GM18498 (cell line): Measurements from ENCODE around the gene NUFIP1.
"Not testable (repeated sequence)": the region's sequence is repeated elsewhere in the genome, so short reads cannot be mapped to it uniquely, and the experiment has no call there.

Experiments
- ATAC-seq: cut with Tn5 transposase; IDR thresholded peaks from one replicate; pipeline ENCODE4 v1.9.1; 2021; ENCODE audit warnings: mild to moderate bottlenecking, moderate library complexity; ENCODE audit not compliant: unreplicated experiment

Gene NUFIP1

DNA sequence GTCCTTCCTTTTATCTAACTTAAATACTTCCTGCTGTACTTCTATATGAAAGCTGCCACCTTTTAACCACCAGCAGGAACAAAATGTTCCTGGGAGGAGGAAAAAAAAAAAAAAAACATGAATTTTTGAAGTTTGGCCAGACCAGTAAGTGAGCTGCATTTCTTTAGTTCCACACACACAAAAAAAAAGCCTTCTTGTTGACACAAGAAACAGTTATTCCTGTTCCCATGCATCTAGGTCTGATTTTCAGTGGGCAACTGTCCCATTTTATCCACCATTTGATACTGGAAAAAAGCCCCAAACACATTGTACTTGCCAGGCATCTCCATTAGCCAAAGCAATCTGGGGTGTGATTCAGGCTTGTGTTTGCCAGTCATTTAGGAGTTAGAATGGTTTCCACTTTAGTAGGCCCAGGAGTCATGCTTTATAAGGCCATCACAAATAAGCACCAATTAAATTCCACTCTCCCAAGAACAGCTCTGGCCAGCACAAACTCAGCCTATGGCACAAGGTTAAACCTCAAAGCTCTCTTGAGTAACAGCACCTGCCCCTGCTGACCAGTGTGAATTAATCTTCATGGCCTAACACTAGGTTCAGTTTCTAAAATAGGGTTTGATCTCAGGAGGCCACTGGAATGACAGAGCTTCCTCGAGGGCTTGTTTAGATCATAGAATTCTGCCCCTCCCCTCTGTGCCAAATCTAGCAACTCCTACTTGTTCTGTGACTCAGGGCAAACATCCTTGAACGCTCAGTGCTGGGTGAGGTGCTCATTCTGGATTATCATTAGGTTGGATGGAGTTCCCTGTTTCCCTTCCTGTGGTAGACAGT lies 67.1 kb downstream of the NUFIP1 start:
- ATAC-seq = no peak

DNA sequence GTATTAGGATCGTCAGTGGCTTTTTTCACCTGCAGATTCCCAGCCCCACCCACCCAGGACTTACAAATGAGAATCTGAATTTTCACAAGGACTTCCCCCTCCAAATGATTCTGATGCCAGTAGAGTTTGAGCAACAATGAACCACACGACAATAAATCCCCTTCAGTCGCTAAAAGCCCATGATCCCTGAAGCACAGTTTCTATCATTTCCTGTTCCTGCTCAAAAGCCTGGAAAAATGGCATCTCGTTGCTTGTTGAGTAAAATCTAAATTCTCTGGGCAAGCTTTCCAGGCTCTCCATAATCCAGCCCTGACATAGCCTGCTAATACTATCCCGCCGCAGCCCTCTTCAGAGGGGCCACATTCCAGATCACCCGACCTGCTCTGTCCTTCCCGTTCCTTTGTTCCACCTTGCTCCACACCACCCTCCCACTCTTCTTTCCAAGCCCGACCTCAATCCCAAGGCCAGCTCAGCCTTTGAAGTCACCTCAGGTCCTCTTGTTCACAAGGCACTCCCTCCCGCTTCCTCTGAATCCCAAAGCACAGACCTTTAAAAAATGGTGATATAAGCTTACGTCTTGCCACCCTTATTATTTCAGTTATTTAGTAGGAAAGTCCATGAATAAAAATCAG lies 67.9 kb downstream of the NUFIP1 start:
- no peak for ATAC-seq

DNA sequence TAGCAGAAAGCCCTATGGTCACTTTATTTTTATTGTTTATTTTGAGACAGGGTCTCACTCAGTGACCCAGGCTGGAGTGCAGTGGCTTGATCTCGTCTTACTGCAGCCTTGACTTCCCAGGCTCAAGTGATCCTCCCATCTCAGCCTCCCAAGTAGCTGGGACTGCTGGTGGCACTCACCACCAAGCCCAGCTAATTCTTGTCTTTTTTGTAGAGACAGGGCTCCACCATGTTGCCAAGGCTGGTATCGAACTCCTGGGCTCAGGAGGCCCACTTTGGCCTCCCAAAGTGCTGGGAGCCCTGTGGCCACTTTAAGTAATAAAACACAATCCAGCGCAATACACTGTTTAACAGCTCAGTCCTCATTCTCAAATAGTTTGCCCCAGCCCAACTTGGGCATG lies 69.3 kb downstream of the NUFIP1 start:
- no peak for ATAC-seq

DNA sequence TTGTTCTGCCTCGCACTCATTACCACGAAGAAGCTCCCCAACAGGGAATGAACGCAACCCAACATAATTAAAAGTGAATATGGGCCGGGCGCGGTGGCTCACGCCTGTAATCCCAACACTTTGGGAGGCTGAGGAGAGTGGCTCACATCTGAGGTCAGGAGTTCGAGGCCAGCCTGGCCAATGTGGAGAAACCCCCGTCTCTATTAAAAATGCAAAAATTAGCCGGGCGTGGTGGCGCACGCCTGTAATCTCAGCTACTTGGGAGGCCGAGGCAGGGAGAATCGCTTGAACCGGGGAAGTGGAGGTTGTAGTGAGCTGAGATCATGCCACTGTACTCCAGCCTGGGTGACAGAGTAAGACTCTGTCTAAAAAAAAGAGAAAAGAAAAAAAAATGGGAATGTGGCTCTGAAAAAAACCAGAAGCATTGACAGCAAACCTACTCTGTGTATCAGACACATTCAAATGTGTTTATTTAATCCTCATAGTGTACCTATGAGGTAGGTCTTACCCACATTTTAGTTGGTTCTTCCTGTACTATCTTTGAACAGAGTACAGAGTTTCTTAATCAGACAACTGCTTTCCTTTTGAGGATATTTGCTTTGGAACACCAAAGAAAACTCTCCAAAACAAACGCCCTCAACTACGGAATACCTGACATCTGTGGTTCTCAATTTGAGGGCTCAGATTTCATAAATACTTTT lies 70.0 kb downstream of the NUFIP1 start:
- no peak for ATAC-seq

DNA sequence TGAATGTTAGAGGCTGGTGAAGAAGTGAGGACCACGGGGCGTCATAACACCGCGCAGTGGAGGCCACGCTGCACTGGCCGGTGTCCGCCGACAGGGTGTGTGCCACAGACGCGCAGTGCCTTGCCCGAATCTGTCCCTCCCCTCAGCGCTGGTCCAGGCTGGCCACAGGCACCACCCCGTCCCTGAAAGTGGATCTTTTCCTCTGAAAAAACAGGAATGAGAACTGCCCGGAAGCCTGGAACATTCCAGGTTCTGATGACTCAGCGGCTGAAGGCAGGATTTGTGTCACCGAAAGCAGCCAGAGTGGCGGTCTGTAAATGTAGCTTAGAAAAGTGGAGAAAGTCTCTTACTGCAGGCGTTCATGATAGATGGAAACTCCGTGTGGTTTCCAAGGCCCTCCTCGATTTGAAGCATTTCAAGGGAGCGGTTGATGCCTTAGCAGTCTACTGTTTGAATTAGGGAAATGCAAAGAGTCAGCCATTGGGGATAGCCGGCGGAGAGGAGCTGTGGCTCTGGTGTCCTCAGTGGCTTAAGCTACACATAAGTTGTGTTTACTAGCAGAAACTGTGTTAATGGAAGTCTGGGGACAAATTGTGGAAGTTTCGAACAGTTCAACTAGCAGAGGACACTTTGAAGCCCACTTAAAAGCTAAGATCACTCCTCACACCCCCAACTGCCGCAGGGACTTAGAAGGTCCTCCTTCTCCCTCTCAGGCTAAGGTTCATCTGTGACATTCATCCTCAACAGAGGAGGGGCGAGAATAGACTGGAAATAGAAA lies 70.8 kb downstream of the NUFIP1 start:
- ATAC-seq = peak; percentile 88

DNA sequence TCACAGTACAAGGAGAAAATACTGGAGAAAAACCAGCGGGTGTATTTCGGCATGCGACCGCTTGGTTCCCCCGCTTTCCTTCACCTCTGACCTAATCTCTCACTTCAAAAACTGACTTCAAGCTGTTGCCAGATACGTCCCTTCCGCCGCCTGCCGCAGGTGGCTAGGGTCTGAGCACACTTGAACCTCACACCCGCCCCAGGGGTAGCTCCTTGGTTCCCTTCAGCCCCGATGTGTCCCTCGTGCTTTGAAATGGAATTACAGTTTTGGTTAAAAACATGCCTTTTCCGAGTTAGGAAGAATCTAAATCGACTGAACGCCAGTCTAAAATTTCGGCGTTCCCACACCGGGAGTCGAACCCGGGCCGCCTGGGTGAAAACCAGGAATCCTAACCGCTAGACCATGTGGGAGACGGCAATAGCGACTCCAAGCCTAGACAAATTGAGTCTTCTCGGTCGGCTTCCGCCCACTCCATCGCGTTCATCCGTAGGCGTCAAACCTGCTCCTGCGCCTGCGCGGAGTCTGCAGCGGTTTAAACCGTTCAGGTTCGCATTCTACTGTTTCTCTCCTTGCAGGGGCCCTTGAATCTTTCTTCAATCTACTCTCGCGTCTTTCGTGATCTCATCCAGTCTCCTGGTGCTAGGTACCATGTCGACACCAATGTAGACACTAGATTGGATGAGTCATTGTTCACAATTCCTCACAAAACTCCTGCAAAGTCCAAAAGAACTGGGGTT lies 71.5 kb downstream of the NUFIP1 start:
- ATAC-seq = peak; percentile 82

DNA sequence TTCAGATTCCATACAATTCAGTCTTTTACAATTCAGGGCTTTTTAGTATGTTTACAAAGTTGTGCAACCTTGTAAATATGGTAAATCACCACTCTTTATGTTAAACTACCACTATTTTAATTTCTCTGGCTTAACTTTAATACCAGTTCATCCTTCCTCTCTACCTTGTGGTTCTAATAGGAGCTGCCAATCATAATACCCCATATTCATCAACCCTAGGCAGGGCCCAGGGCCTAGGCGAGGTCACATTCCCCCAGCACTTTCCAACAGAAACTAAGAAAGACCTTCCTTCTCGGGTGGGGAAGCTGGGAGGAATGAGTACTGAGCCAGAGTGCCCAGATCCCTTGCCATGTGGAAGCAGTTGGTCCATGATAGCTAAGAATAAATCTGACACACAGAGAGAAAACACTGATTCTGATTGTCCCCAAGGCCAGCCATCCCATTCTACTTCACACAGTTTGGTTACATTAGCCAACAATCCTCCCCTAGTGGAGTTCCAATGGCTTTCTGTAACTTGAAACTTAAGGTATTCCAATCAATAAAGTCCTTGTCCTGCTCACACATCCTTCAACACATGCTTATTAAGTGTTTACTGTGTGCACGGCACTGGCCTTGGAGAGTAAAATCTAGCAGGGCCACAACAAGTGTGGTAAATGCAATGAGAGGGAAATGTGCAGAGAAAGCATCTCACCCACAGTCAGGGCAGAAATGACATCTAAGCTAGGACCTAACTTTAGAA lies 76.8 kb downstream of the NUFIP1 start:
- no peak for ATAC-seq

DNA sequence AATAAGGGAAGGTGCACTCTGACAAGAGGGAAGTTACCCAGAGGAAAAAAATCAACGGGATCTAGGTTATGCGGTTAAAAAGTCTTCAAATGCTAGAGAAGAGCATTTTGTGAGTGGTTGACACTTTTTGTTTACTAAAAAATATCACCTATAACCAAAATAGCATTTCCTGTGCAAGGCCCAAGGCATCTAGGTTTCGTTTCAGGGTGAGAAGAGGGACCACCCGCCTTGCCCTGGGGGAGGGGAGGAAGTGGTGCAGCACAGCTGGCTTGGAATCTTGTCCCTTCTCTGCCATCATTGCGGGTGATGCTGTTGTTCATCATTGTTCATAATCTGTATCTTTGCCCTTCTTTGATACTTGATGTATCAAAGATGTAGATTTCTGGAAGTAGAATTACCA lies 80.6 kb downstream of the NUFIP1 start:
- no peak for ATAC-seq

DNA sequence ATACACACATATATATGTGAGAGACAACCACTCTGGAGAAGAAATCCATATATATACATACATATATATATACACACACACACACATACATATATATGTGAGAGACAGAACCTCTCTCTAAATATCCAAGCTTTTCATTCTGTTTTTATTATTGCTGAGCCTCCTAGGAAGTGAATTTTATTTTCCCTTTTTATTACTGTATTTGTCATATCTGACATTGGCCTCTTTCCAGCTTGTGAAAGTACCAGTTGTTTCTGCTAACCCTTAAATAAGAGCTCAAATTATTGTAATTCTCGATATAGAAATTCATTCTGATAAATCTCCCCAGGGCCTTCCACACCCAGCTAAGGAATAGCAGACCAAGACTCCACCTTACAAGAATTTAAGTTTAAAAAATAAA lies 81.0 kb downstream of the NUFIP1 start:
- no peak for ATAC-seq

DNA sequence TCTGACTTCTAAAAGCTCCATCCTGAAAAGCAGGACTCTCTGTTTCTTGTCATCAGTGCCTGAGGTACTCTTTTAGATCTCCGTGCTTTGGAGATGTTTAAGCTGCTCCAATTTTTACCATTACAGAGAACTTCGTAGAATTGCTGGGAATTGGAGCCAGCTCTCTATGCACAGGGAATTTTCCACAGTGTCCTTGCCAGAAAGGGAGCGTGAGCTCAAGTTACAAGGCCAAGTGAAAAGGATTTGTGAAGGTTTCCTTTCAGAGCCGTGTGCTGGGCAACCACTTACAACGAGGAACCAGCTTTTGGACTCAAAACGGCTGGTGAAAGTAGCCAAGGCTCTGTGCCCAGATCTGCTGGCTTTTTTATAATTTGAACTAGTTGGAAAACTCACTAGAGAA lies 82.6 kb downstream of the NUFIP1 start:
- ATAC-seq = no peak

DNA sequence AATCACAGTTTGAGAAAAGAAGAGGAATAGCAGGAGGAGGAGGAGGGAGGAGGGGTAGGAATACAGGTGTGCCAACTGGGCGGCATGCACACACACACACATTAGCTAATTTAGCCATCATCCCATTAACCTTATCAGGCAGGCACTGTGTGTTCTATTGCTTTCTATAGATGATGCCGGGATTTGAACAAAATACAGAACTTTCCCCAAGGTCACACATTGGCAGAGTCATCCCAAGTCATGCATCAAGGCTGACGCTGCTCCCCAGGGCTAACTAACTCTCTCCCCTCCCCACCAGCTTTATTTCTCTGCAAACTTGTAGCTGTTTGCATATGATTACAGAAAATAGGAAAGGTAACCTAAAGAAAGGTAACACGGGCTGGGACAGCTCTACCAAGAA lies 83.0 kb downstream of the NUFIP1 start:
- ATAC-seq = no peak

DNA sequence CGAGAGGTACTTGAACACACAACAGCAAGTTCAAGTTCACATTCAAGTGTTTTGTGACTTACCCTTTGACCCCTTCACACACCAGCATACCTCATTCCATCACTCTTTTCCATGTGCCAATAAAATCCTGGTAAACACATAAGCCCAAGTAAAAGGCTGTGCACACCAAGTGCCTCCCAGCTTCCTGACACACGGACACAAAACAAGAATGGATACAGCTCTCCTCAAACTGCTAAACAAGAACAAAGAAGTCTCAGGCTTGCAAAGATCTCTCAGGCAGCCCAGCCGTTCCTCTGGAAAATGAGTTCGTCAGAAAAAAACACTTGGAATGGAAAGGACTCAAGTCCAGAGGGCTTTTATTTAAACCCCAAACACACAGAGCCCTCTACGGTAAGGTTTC lies 83.7 kb downstream of the NUFIP1 start:
- ATAC-seq = no peak

DNA sequence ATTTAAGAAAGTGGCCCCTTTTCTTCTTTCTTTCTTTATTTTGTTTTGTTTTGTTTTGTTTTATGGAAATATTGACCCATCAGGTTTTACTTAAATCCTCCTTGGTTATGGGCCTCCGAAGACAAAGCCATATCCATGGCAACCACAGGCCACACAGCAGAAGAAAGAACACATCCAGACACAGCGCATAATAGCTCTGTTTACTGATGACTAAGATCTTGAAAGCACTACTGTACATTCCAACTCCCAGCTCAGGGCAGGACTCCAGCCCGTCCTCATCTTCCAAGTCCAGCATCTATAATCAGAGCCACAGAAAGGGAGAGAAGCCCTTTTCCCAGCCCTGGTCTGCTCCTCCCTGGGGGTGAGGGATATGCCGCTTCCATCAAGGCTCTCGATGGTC lies 84.3 kb downstream of the NUFIP1 start:
- no peak for ATAC-seq

DNA sequence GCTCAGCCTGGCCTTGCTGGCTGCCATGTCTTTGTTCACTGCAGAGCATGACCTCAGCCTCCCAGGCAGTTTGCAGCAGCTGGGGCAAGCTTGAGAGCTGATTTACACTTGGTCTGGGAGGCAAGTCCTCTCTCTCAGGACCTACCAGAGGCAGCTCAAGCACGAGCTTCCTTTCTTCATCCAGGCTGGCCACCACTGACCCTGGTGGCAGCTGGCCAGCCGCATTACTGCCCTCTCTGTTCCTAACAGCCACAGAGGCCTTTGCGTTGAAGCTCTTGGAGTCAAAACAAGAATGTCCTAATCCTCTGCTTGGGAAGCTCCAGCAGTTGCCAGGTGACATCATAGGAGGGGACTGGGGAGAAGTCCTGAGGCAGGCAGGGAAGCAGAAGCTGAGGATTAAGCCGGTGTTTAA lies 85.7 kb downstream of the NUFIP1 start:
- ATAC-seq = no peak

DNA sequence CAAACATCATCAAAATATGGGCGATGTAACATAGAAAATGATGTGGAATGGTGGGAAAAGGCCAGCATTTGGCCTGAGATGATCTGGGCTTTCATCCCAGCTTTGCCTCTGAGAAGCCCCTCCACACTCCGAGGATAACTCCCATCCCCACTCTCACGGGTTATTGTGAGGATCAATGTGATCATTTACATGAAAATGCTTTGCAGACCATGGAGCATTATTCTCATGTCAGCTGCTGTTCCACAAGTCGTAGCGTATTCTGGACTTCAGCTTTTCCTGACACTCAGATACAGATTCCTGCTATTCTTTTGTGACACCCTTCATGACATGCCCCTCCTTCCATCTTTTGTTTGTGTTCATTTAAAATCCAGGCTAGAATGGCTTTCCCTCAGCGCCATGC lies 86.5 kb downstream of the NUFIP1 start:
- no peak for ATAC-seq

DNA sequence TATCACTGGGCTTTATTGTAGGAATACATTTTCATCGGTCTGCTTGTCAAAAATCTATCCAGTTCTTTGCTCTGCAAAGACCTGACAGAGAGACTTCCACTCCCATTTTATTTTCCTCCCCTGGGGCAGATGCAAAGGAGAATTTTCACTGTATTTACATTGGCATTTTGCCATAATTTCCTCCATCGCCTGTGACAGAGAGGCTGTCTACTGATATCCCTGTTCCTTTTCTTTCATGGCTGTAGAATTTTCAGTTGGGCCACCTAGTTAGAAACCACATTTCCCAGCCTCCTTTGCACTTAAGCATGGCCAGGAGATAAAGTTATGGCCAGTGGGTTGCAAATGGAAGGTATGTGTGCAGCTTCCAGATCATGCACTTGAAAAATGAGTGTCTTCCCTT lies 89.3 kb downstream of the NUFIP1 start:
- no peak for ATAC-seq

DNA sequence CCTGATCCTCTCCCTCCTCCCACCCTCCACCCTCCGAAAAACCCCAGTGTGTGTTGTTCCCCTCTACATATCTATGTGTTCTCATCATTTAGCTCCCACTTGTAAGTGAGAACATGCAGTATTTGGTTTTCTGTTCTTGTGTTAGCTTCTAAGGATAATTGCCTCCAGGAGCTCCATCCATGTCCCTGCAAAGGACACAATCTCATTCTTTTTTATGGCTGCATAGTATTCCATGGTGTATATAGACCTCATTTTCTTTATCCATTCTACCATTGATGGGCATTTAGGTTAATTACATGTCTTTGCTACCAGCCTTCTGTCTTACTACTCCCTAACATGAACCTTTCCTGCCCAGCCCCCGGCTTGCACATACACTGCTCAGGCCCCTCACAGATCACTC lies 91.0 kb downstream of the NUFIP1 start:
- not testable (repeated sequence) for ATAC-seq

DNA sequence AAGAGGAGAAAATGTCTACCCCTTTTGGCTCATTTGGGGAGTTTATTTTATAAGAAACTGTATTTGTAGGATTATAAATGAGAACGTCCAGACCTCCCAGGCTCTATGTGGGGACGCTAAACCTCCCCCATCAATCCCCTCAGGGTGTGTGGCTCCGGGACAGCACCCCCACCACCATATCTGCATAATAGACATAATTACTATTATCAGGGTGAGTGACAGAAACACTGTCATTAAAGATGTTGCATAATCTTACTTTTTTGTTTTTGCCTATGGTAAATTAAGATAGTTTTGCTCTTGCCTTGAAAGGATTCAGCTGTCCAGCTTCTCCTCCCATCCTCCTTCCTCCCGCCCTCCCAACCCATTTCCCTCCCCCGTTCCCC lies 93.3 kb downstream of the NUFIP1 start:
- ATAC-seq = no peak

DNA sequence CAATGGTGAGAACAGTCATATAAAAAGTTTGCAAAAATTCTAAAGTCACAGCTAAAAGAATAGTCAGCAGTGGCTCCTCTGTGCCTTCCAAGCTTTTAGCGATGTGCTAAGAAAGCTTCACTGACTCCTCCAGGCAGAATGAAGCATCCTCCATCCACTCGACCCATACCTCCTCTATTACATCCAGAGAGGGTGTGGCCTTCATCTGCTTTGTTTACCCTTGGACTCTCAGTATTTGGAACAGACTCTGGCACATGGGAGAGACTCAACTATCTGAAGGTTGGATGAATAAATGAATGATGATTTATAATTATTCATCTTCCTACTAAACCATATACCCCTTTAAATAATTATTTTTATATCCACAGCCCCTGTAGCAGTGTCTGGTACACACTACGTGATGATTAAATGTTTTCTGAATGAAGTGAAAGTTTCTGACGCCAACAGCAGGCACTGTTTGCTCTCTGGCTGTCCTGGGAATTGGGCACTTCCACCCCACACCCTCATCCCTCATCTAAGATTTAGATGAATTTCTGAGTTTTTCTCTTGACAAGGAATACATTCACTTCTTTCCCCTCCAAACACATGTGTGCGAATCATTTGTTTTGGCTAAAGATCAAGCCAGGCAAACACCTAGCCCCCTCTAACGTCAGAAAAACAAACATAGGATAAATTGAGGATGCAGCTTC lies 93.9 kb downstream of the NUFIP1 start:
- ATAC-seq = no peak
